Measurements from ENCODE around the gene CXXC4. TPM values are rescaled to one million over a fixed set of nuclear protein-coding genes. Genes with fewer than 3 reads are reported as not detected.

Gene CXXC4
- total RNA-seq, 1 experiment from 2014 or later, result 4.2 TPM

DNA sequence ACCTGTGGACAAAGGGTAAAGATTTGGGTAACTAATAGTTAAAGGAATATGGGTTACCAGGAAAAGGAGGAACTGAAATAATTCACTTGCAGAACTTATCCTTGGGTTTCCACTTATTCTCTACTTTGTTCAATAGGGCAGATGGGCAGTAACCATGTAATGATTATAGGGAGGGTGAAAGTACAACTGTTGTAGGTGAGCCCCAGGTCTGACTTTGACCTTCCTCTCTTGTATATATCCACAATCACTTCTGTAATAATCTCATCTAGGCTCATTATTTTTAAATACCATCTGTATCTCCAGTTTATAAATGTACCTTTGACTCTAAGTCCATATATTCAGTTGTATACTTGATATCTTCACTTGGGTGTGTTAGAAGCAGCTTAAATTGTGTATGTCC lies 32.1 kb downstream of the CXXC4 start:
- Histone ChIP-seq H3K9ac (ENCODE audit: extremely low read depth, insufficient read length, low read length) (no peak overlapping the region), H3T11ph (ENCODE audit: low read length) (no peak overlapping the region), H3K9me3 (ENCODE audit: control insufficient read depth, low read depth, low read length) (no peaks in the 10 kb centered on the region), H2BK20ac (ENCODE audit: low read depth, low read length, poor library complexity, severe bottlenecking) (no peak overlapping the region), H3K4ac (ENCODE audit: low read depth, low read length) (no peak overlapping the region), H3K23ac (ENCODE audit: insufficient read length, low read depth, low read length) (no peak overlapping the region), H3K56ac (ENCODE audit: insufficient read length, low read depth, low read length) (no peak overlapping the region), H4K5ac (ENCODE audit: insufficient read length, low read depth, low read length) (no peak overlapping the region), H2AK5ac (ENCODE audit: insufficient read length, low read length) (no peak overlapping the region), H4K8ac (replicated peaks; ENCODE audit: insufficient read length, low read depth, low read length) (no peak overlapping the region), H3K4me1 (ENCODE audit: insufficient read depth, low read length) (no peaks in the 10 kb centered on the region), H3K79me1 (ENCODE audit: insufficient read depth, low read depth, low read length, poor library complexity, severe bottlenecking) (no peaks in the 10 kb centered on the region), H4K20me1 (ENCODE audit: control insufficient read depth, insufficient read depth, insufficient read length) (no peaks in the 10 kb centered on the region), H2BK12ac (ENCODE audit: insufficient read length, low read depth, low read length) (no peak overlapping the region), H2BK120ac (ENCODE audit: low read depth, low read length, poor library complexity, severe bottlenecking) (no peak overlapping the region), H3K4me2 (ENCODE audit: insufficient read depth, insufficient read length, low read length) (no peak overlapping the region), H2BK15ac (ENCODE audit: low read depth, low read length) (no peak overlapping the region), H3K23me2 (ENCODE audit: insufficient read length, low read depth, low read length, poor library complexity, severe bottlenecking) (no peaks in the 10 kb centered on the region), H2BK5ac (ENCODE audit: insufficient read length, low read length) (no peak overlapping the region), H3K14ac (ENCODE audit: insufficient read depth, low read length) (no peak overlapping the region), H3K79me2 (ENCODE audit: insufficient read depth, low read length) (no peaks in the 10 kb centered on the region), H3K27ac (ENCODE audit: insufficient read length, low read depth, low read length) (no peak overlapping the region), H4K91ac (ENCODE audit: insufficient read length, low read depth, low read length) (no peak overlapping the region), H2AFZ (ENCODE audit: low read length) (no peak overlapping the region), H3K18ac (ENCODE audit: insufficient read length, low read depth, low read length) (no peak overlapping the region), H3K27me3 (ENCODE audit: insufficient read depth, low read length) (no peaks in the 10 kb centered on the region)
- no peaks in the 10 kb centered on the region for H3K9me3 Mint-ChIP-seq
- no peaks in the 10 kb centered on the region for H3K27me3 Mint-ChIP-seq (ENCODE audit: low read depth)
- no peak for DNase-seq
- no peaks in the 10 kb centered on the region for H3K4me1 Mint-ChIP-seq
- H3K27ac Mint-ChIP-seq, result no peak overlapping the region
- H3K4me3 Mint-ChIP-seq, result no peak overlapping the region
- TF ChIP-seq, protein P1, sequence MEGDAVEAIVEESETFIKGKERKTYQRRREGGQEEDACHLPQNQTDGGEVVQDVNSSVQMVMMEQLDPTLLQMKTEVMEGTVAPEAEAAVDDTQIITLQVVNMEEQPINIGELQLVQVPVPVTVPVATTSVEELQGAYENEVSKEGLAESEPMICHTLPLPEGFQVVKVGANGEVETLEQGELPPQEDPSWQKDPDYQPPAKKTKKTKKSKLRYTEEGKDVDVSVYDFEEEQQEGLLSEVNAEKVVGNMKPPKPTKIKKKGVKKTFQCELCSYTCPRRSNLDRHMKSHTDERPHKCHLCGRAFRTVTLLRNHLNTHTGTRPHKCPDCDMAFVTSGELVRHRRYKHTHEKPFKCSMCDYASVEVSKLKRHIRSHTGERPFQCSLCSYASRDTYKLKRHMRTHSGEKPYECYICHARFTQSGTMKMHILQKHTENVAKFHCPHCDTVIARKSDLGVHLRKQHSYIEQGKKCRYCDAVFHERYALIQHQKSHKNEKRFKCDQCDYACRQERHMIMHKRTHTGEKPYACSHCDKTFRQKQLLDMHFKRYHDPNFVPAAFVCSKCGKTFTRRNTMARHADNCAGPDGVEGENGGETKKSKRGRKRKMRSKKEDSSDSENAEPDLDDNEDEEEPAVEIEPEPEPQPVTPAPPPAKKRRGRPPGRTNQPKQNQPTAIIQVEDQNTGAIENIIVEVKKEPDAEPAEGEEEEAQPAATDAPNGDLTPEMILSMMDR (conservative IDR thresholded peaks at IDR 0.05), result no peak
- H3K36me3 Mint-ChIP-seq (ENCODE audit: insufficient read depth in 1 of 3, low read depth in 3 of 3), result no peaks in the 10 kb centered on the region
